Measurements from ENCODE around the gene PRSS1. TPM values are rescaled to one million over a fixed set of nuclear protein-coding genes. Genes with fewer than 3 reads are reported as not detected.
"Not testable (repeated sequence)": the region's sequence is repeated elsewhere in the genome, so short reads cannot be mapped to it uniquely, and the experiment has no call there.

Gene PRSS1
- total RNA-seq, 1 experiment from 2014 or later: not detected

DNA sequence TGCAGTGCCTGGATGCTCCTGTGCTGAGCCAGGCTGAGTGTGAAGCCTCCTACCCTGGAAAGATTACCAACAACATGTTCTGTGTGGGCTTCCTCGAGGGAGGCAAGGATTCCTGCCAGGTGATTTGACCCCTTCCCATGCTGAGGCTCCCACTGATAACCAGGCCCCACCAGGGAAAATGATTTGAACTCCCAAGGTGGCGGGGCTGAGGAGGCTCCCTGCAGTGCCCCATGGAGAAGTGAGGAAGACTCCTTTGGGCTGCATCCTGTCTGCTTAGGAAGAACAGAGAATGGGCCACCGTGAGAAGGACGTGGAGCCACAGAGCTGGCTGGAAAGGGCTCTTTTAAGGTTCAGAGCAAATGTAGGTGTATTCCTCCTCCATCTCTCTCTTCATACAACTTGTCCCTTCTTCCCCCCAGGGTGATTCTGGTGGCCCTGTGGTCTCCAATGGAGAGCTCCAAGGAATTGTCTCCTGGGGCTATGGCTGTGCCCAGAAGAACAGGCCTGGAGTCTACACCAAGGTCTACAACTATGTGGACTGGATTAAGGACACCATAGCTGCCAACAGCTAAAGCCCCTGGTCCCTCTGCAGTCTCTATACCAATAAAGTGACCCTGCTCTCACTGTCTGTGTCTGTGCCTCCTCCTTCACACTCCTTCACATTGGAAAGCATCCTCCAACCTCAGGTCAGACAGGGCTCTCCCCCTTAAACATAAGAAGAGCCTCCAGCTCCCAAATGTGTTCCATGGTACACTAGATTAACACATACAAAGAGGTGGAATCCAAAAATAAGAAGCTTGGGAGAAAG lies 24.9 kb downstream of the PRSS1 start:
- Histone ChIP-seq H3K36me3 (ENCODE audit: insufficient read depth, low read length, poor library complexity, severe bottlenecking) (no peaks in the 10 kb centered on the region), H3K4me3 (ENCODE audit: low read depth, low read length, poor library complexity, severe bottlenecking) (no peak overlapping the region), H3K4me1 (ENCODE audit: insufficient read depth, low read length, poor library complexity, severe bottlenecking) (no peaks in the 10 kb centered on the region), H3K9me3 (ENCODE audit: low read depth, low read length, poor library complexity, severe bottlenecking) (no peaks in the 10 kb centered on the region), H3K27me3 (replicated peaks; ENCODE audit: insufficient read depth, low read depth, low read length, poor library complexity) (peaks cover 6% of the 10 kb centered on the region), H3K27ac (ENCODE audit: low read depth, low read length, poor library complexity, severe bottlenecking) (no peak overlapping the region)
- intact Hi-C loops (cut with micrococcal nuclease; ENCODE audit: unreplicated experiment): no loop called here
- CTCF ChIA-PET: no interaction called here
- no peak for DNase-seq (ENCODE audit: low spot score)
- BruUV-seq (replicated peaks): no TSS peak
- TF ChIP-seq EZH2 (IDR thresholded peaks at IDR 0.05; ENCODE audit: borderline replicate concordance, low read depth, low read length, poor library complexity, severe bottlenecking): no peak
- TF ChIP-seq, protein P1, sequence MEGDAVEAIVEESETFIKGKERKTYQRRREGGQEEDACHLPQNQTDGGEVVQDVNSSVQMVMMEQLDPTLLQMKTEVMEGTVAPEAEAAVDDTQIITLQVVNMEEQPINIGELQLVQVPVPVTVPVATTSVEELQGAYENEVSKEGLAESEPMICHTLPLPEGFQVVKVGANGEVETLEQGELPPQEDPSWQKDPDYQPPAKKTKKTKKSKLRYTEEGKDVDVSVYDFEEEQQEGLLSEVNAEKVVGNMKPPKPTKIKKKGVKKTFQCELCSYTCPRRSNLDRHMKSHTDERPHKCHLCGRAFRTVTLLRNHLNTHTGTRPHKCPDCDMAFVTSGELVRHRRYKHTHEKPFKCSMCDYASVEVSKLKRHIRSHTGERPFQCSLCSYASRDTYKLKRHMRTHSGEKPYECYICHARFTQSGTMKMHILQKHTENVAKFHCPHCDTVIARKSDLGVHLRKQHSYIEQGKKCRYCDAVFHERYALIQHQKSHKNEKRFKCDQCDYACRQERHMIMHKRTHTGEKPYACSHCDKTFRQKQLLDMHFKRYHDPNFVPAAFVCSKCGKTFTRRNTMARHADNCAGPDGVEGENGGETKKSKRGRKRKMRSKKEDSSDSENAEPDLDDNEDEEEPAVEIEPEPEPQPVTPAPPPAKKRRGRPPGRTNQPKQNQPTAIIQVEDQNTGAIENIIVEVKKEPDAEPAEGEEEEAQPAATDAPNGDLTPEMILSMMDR (conservative IDR thresholded peaks at IDR 0.05; ENCODE audit: low read depth, low read length): no peak
- POLR2A ChIA-PET (ENCODE audit: low non-redundant PET): interaction anchor here (0.6 kb wide), 1 partner anchor 522 kb away, joined by 10 read pairs; no protein-coding TSS in a partner anchor

DNA sequence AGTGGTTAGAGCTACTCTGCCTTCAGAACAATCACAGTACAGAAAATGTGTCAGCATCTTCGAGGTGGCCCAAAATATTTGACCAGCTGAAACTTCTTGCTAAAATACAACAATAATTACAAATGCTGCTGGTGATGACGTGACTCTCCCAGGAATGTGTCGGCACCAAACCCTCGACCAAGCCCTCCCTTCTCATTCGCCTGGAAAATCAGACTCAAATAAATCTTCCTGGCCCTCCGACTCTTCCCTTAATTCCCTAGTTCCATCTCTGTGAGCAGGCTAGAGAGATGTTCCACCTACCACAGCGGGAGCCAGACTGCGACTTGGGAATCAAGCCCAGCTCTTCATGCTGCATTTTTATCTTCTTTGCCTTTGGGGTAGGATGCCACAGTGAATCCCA lies 25.6 kb downstream of the PRSS1 start:
- CTCF ChIA-PET: no interaction called here
- H3K9me3 ChIP-seq (ENCODE audit: low read depth, low read length, poor library complexity, severe bottlenecking): no peaks in the 10 kb centered on the region
- TF ChIP-seq, protein P1 (conservative IDR thresholded peaks at IDR 0.05; ENCODE audit: low read depth, low read length): no peak
- TF ChIP-seq EZH2 (IDR thresholded peaks at IDR 0.05; ENCODE audit: borderline replicate concordance, low read depth, low read length, poor library complexity, severe bottlenecking): no peak
- no peak for DNase-seq (ENCODE audit: low spot score)
- no peak overlapping the region for H3K27ac ChIP-seq (ENCODE audit: low read depth, low read length, poor library complexity, severe bottlenecking)
- no TSS peak for BruUV-seq (replicated peaks)
- H3K4me1 ChIP-seq (ENCODE audit: insufficient read depth, low read length, poor library complexity, severe bottlenecking): no peaks in the 10 kb centered on the region
- POLR2A ChIA-PET (ENCODE audit: low non-redundant PET): interaction anchor here (0.6 kb wide), 1 partner anchor 522 kb away, joined by 10 read pairs; no protein-coding TSS in a partner anchor
- no peaks in the 10 kb centered on the region for H3K36me3 ChIP-seq (ENCODE audit: insufficient read depth, low read length, poor library complexity, severe bottlenecking)
- H3K27me3 ChIP-seq (replicated peaks; ENCODE audit: insufficient read depth, low read depth, low read length, poor library complexity): peaks cover 6% of the 10 kb centered on the region
- intact Hi-C loops (cut with micrococcal nuclease; ENCODE audit: unreplicated experiment): no loop called here
- H3K4me3 ChIP-seq (ENCODE audit: low read depth, low read length, poor library complexity, severe bottlenecking): no peak overlapping the region

DNA sequence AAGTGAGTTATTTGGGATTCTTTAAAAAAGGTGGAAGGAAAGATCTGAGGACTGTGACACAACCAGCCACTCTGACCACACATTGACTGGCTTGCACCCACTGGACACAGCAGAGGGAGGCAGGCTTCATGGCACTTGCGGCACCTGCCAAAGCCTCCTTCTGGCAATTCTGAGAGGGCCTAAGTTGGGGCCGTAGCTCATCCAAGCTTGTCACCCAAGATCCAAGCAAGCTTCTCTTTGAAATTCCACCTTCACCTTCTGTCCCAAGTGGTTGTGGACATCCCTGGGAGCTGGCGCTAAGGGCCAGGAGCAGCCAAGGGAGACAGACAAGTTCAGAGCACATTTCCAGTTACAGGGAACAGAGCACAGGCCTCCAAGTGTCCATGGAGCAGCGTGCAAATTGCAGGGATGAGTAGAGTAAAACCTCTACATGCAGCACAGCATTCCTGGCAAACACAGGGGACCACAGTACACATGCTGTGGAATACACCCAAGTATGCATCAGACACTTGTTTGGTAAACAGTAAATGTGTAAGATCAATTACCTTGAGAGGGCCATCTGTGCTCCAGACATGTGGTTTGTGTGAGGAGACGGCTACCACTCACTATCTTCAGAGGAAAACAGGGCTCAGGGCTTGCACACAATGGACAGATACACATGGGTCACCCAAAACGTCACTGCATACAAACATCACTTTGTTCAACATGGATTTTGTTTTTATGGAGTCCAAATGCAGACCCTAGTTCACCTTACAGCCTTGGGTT lies 26.3 kb downstream of the PRSS1 start:
- H3K4me1 ChIP-seq (ENCODE audit: insufficient read depth, low read length, poor library complexity, severe bottlenecking); intact Hi-C loops (cut with micrococcal nuclease; ENCODE audit: unreplicated experiment); H3K9me3 ChIP-seq (ENCODE audit: low read depth, low read length, poor library complexity, severe bottlenecking); H3K27ac ChIP-seq (ENCODE audit: low read depth, low read length, poor library complexity, severe bottlenecking); CTCF ChIA-PET; POLR2A ChIA-PET (ENCODE audit: low non-redundant PET); H3K4me3 ChIP-seq (ENCODE audit: low read depth, low read length, poor library complexity, severe bottlenecking); H3K27me3 ChIP-seq (replicated peaks; ENCODE audit: insufficient read depth, low read depth, low read length, poor library complexity); BruUV-seq (replicated peaks); DNase-seq (ENCODE audit: low spot score); H3K36me3 ChIP-seq (ENCODE audit: insufficient read depth, low read length, poor library complexity, severe bottlenecking): not testable (repeated sequence)

Measured in A673 (cell line).